ENCODE measurements around the gene FGFBP1.

Gene FGFBP1

GRCh38 chr4:15894393-15894792 lies 44.1 kb downstream of the FGFBP1 start:
- Histone ChIP-seq H3K9ac (ENCODE audit: low read length) (no peak overlapping the region), H3K9me2 (replicated peaks; ENCODE audit: insufficient read depth, low read length) (no peaks in the 10 kb centered on the region), H3K27me3 (ENCODE audit: low read length) (no peaks in the 10 kb centered on the region), H3K79me2 (ENCODE audit: insufficient read depth, low read length) (no peaks in the 10 kb centered on the region), H3K4me3 (ENCODE audit: insufficient read depth, low read length, poor library complexity, severe bottlenecking) (no peak overlapping the region), H3F3A (ENCODE audit: insufficient read depth) (no peaks in the 10 kb centered on the region), H2AFZ (ENCODE audit: low read depth, low read length, severe bottlenecking) (no peak overlapping the region), H3K4me2 (ENCODE audit: low read depth, low read length, poor library complexity, severe bottlenecking) (no peak overlapping the region), H3K9me3 (ENCODE audit: insufficient read depth, low read length) (no peaks in the 10 kb centered on the region), H4K20me1 (ENCODE audit: low read depth, low read length) (no peaks in the 10 kb centered on the region), H3K36me3 (ENCODE audit: low read length) (no peaks in the 10 kb centered on the region), H3K27ac (ENCODE audit: low read depth, low read length) (no peak overlapping the region)
- TF ChIP-seq EZH2phosphoT487 (conservative IDR thresholded peaks at IDR 0.05; ENCODE audit: low read length) = no peak
- no peak for TF ChIP-seq CTCF (IDR thresholded peaks at IDR 0.05; ENCODE audit: insufficient read depth, low read length, poor library complexity, severe bottlenecking)

DNA sequence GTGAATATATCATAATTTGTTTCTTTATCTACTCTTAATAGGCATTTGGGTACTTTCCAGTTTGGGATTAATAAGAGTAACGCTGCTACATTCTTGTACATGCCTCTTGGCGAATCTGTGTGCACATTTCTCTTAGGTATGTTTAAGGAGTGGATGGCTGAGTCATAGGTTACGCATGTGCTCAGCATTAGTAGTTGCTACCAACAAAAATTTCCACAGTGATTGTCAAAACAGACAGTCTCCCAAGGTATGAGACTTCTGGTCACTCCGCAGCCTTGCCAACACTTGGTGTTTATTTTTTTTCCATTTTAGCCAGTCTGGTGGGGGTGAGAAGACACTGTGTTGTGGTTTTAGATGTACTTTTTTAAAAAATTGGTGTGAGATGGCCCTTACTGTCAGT lies 44.6 kb downstream of the FGFBP1 start:
- no peak for TF ChIP-seq CTCF (IDR thresholded peaks at IDR 0.05; ENCODE audit: insufficient read depth, low read length, poor library complexity, severe bottlenecking)
- H3K27ac ChIP-seq (ENCODE audit: low read depth, low read length) = no peak overlapping the region

GRCh38 chr4:15891312-15891711 lies 47.2 kb downstream of the FGFBP1 start:
- no peak overlapping the region for H2AFZ ChIP-seq (ENCODE audit: low read depth, low read length, severe bottlenecking)
- peak overlapping the region; percentile 3 for H3K4me2 ChIP-seq (ENCODE audit: low read depth, low read length, poor library complexity, severe bottlenecking)
- no peaks in the 10 kb centered on the region for H3K36me3 ChIP-seq (ENCODE audit: low read length)
- H3K9me3 ChIP-seq (ENCODE audit: insufficient read depth, low read length) = no peaks in the 10 kb centered on the region
- H4K20me1 ChIP-seq (ENCODE audit: low read depth, low read length) = no peaks in the 10 kb centered on the region
- H3K27ac ChIP-seq (ENCODE audit: low read depth, low read length) = no peak overlapping the region
- no peak for TF ChIP-seq CTCF (IDR thresholded peaks at IDR 0.05; ENCODE audit: insufficient read depth, low read length, poor library complexity, severe bottlenecking)
- no peak for TF ChIP-seq EZH2phosphoT487 (conservative IDR thresholded peaks at IDR 0.05; ENCODE audit: low read length)
- no peaks in the 10 kb centered on the region for H3K79me2 ChIP-seq (ENCODE audit: insufficient read depth, low read length)
- H3K9ac ChIP-seq (ENCODE audit: low read length) = no peak overlapping the region
- H3F3A ChIP-seq (ENCODE audit: insufficient read depth) = no peaks in the 10 kb centered on the region
- H3K9me2 ChIP-seq (replicated peaks; ENCODE audit: insufficient read depth, low read length) = no peaks in the 10 kb centered on the region
- no peaks in the 10 kb centered on the region for H3K27me3 ChIP-seq (ENCODE audit: low read length)
- no peak overlapping the region for H3K4me3 ChIP-seq (ENCODE audit: insufficient read depth, low read length, poor library complexity, severe bottlenecking)

More for the DNA sequence above, 44.6 kb downstream of the FGFBP1 start:
- Histone ChIP-seq H3K9me3 (ENCODE audit: insufficient read depth, low read length) (no peaks in the 10 kb centered on the region), H4K20me1 (ENCODE audit: low read depth, low read length) (no peaks in the 10 kb centered on the region), H3K36me3 (ENCODE audit: low read length) (no peaks in the 10 kb centered on the region), H3F3A (ENCODE audit: insufficient read depth) (no peaks in the 10 kb centered on the region), H3K9ac (ENCODE audit: low read length) (no peak overlapping the region), H3K79me2 (ENCODE audit: insufficient read depth, low read length) (no peaks in the 10 kb centered on the region), H3K27me3 (ENCODE audit: low read length) (no peaks in the 10 kb centered on the region), H3K4me2 (ENCODE audit: low read depth, low read length, poor library complexity, severe bottlenecking) (no peak overlapping the region), H3K4me3 (ENCODE audit: insufficient read depth, low read length, poor library complexity, severe bottlenecking) (no peak overlapping the region), H2AFZ (ENCODE audit: low read depth, low read length, severe bottlenecking) (no peak overlapping the region), H3K9me2 (replicated peaks; ENCODE audit: insufficient read depth, low read length) (no peaks in the 10 kb centered on the region)
